HepG2 (cell line): ENCODE measurements around the gene GRB2. TPM values are rescaled to one million over a fixed set of nuclear protein-coding genes. Genes with fewer than 3 reads are reported as not detected.
A peak's percentile ranks its signal among the peaks of the same experiment; 100 is the strongest.

ENCODE experiments used
- ATF7 ChIP-seq, 2 experiments: fragments of 450-650 bp in 1 of 2; sonication (generic) in 1 of 2; formaldehyde crosslinking in 1 of 2; IDR thresholded peaks; 2 replicates each; pipeline versions ENCODE4 v1.4.0 to v1.6.1; 2016 to 2020; ENCODE audit warnings: antibody characterized with exemption in 1 of 2, mild to moderate bottlenecking in 1 of 2, missing genetic modification reagents in 1 of 2
- CC2D1A ChIP-seq: sonication (generic); formaldehyde crosslinking; IDR thresholded peaks from 2 replicates; pipeline ENCODE4 v1.8.1; 2023; ENCODE audit warnings: mild to moderate bottlenecking, missing genetic modification reagents
- CHD2 ChIP-seq: IDR thresholded peaks from 2 replicates; pipeline ENCODE4 v1.6.1; 2011; ENCODE audit warnings: low read depth, low read length, improper control_type of control experiment
- DRAP1 ChIP-seq: IDR thresholded peaks from 2 replicates; pipeline ENCODE4 v1.6.1; 2016; ENCODE audit warnings: missing genetic modification reagents, missing compliant biosample characterization
- ELF1 ChIP-seq: sonication (generic); formaldehyde crosslinking; IDR thresholded peaks from 2 replicates; pipeline ENCODE4 v1.4.0; 2020; ENCODE audit warnings: missing genetic modification reagents
- FOXO4 ChIP-seq: sonication (generic); formaldehyde crosslinking; conservative IDR thresholded peaks from 2 replicates; pipeline ENCODE4 v1.8.1; 2023; ENCODE audit warnings: missing genetic modification reagents
- MATR3 ChIP-seq: sonication (generic); formaldehyde crosslinking; IDR thresholded peaks from 2 replicates; pipeline ENCODE4 v1.4.0; 2020; ENCODE audit warnings: missing genetic modification reagents
- NFIC ChIP-seq: IDR thresholded peaks from 2 replicates; pipeline ENCODE4 v1.6.1; 2012; ENCODE audit warnings: mild to moderate bottlenecking, low read length, inconsistent platforms
- NFKB2 ChIP-seq: sonication (generic); formaldehyde crosslinking; IDR thresholded peaks from 2 replicates; pipeline ENCODE4 v1.4.0; 2020; ENCODE audit warnings: missing genetic modification reagents, borderline replicate concordance
- PHB2 ChIP-seq: fragments of 450-650 bp; IDR thresholded peaks from 2 replicates; pipeline ENCODE4 v1.6.1; 2018; ENCODE audit not compliant: partially characterized antibody
- PREB ChIP-seq: sonication (generic); formaldehyde crosslinking; IDR thresholded peaks from 2 replicates; pipeline ENCODE4 v1.4.0; 2020; ENCODE audit warnings: missing genetic modification reagents
- SP5 ChIP-seq: IDR thresholded peaks from 2 replicates; pipeline ENCODE4 v1.6.1; 2016; ENCODE audit warnings: low read depth, borderline replicate concordance
- STAT5B ChIP-seq: sonication (generic); formaldehyde crosslinking; IDR thresholded peaks from 2 replicates; pipeline ENCODE4 v1.4.0; 2020; ENCODE audit warnings: missing genetic modification reagents
- TAF15 ChIP-seq: fragments of 200-400 bp; formaldehyde crosslinking; IDR thresholded peaks from one replicate; pipeline ENCODE4 v1.6.1; 2018; ENCODE audit warnings: mild to moderate bottlenecking, low read depth, low read length; ENCODE audit not compliant: poor library complexity, severe bottlenecking
- ZNF10 ChIP-seq: sonication (generic); formaldehyde crosslinking; IDR thresholded peaks from 2 replicates; pipeline ENCODE4 v1.4.0; 2020; ENCODE audit warnings: mild to moderate bottlenecking, low read depth, missing genetic modification reagents, borderline replicate concordance
- ZNF205 ChIP-seq: IDR thresholded peaks from 2 replicates; pipeline ENCODE4 v1.6.1; 2018; ENCODE audit warnings: missing biosample characterization, missing genetic modification reagents
- ZNF746 ChIP-seq: sonication (generic); formaldehyde crosslinking; IDR thresholded peaks from 2 replicates; pipeline ENCODE4 v1.8.0; 2022; ENCODE audit warnings: mild to moderate bottlenecking, missing genetic modification reagents
- ZNF782 ChIP-seq: sonication (generic); formaldehyde crosslinking; IDR thresholded peaks from 2 replicates; pipeline ENCODE4 v1.4.0; 2020; ENCODE audit warnings: missing genetic modification reagents, mild to moderate bottlenecking, borderline replicate concordance
- ZNF792 ChIP-seq: IDR thresholded peaks from 2 replicates; pipeline ENCODE4 v1.6.1; 2016
- ZNF879 ChIP-seq: sonication (generic); formaldehyde crosslinking; IDR thresholded peaks from 2 replicates; pipeline ENCODE4 v1.8.1; 2023; ENCODE audit warnings: missing genetic modification reagents
- ZSCAN25 ChIP-seq: sonication (generic); formaldehyde crosslinking; IDR thresholded peaks from 2 replicates; pipeline ENCODE4 v1.8.0; 2022; ENCODE audit warnings: mild to moderate bottlenecking, missing genetic modification reagents
- polyA plus RNA-seq, 8 experiments: library from polyadenylated mRNA; depleted of rRNA in 3 of 8; stranded (reverse) in 7 of 8; unstranded in 1 of 8; fragments of >200 nt; fragmentation: Illumina TruSeq in 4 of 8; extraction: Trizol in 4 of 8; gene quantifications; 2 replicates each; pipeline versions ENCODE4 v1.2.1 to v1.2.3, GENCODE V29; 2011 to 2016; ENCODE audit warnings: low read depth in 4 of 8, missing spikeins in 1 of 8, mixed read lengths in 1 of 8; ENCODE audit not compliant: insufficient read depth in 1 of 8
- total RNA-seq, 5 experiments: library from RNA; depleted of rRNA; stranded (reverse); fragments of >200 nt; fragmentation: Illumina TruSeq; extraction: Trizol; gene quantifications; 2 replicates each; pipeline ENCODE4 v1.2.3, GENCODE V29; 2016; ENCODE audit warnings: low read depth in 1 of 5
- TF ChIP-seq, protein P1 (sequence below): fragments of 450-650 bp; IDR thresholded peaks from 2 replicates; pipeline ENCODE4 v1.6.1; 2017
- TF ChIP-seq, protein P2 (sequence below): sonication (generic); formaldehyde crosslinking; IDR thresholded peaks from 2 replicates; pipeline ENCODE4 v1.8.1; 2022; ENCODE audit warnings: mild to moderate bottlenecking, missing genetic modification reagents
- TF ChIP-seq, protein P3 (sequence below): sonication (generic); formaldehyde crosslinking; IDR thresholded peaks from 2 replicates; pipeline ENCODE4 v1.4.0; 2020; ENCODE audit warnings: mild to moderate bottlenecking, missing genetic modification reagents

GRB2 gene
- total and polyA plus RNA-seq, 2 of the 13 experiments (the other 11 are each of a cell fraction or from before 2014, with no cell fraction given): 84.6 to 92.3 TPM

DNA sequence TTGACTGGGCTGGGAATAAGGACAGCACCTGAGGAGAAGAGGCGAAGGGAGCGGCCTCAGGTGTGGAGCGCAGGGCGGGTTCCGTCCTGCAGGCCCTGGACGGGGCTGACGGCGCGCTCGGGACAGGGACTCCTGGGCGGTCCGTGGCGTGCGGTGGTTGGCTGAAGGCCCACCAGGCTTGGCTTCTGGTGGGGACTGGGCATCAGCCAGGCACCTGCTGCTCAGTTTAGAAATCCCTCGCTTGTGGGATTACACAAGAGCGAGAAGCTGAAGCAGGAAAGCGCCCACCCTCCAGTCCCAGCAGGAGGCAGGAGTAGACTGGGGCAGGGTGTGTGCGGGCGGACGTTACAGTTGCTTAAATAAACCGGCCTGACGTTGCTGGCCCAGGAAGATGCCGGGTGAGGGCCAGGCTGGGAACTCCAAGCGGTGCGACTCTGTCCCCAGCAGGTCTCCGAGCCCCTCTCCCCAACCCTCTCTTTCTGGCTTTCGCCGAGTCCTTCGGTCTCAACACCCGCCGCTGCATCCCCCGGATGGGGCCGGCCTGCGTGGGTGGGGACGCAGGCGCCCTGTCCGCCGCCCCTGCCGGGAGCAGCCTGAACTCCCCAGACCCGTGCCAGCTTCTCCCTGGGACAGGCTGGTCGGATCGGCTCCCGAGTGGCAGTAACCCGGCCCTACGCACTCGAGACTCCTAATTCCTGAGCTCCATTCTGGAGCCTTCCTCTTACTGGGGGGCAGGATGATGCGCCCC, 135.1 kb downstream of the GRB2 start (continued):
- TF ChIP-seq ZNF205 (CRISPR knock-in tag) (no peak), PHB2 (no peak), ATF7 (IDR thresholded peaks at IDR 0.05) (no peak), ATF7 (CRISPR knock-in tag; IDR thresholded peaks at IDR 0.05) (no peak), CHD2 (no peak), STAT5B (0 out of 2 replicates have a peak, but pooled peaks have one; percentile 60), ELF1 (CRISPR knock-in tag) (no peak), TAF15 (no peak), SP5 (no peak), ZNF879 (0 out of 2 replicates have a peak, but pooled peaks have one; percentile 88), ZSCAN25 (CRISPR knock-in tag) (no peak), ZNF792 (CRISPR knock-in tag) (peak; percentile 61), ZNF10 (CRISPR knock-in tag) (no peak), NFIC (no peak), NFKB2 (peak; percentile 80; the same call in 1 of the 2 replicates), PREB (no peak), FOXO4 (CRISPR knock-in tag) (no peak), MATR3 (no peak), DRAP1 (CRISPR knock-in tag) (peak; percentile 57; the same call in 1 of the 2 replicates), CC2D1A (CRISPR knock-in tag) (peak; percentile 46; the same call in 1 of the 2 replicates), ZNF746 (CRISPR knock-in tag) (peak; percentile 13; the same call in 1 of the 2 replicates), ZNF782 (CRISPR knock-in tag) (no peak; the same call in 1 of the 2 replicates)
- TF ChIP-seq, protein P1, sequence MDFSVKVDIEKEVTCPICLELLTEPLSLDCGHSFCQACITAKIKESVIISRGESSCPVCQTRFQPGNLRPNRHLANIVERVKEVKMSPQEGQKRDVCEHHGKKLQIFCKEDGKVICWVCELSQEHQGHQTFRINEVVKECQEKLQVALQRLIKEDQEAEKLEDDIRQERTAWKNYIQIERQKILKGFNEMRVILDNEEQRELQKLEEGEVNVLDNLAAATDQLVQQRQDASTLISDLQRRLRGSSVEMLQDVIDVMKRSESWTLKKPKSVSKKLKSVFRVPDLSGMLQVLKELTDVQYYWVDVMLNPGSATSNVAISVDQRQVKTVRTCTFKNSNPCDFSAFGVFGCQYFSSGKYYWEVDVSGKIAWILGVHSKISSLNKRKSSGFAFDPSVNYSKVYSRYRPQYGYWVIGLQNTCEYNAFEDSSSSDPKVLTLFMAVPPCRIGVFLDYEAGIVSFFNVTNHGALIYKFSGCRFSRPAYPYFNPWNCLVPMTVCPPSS: no peak
- TF ChIP-seq, protein P2, sequence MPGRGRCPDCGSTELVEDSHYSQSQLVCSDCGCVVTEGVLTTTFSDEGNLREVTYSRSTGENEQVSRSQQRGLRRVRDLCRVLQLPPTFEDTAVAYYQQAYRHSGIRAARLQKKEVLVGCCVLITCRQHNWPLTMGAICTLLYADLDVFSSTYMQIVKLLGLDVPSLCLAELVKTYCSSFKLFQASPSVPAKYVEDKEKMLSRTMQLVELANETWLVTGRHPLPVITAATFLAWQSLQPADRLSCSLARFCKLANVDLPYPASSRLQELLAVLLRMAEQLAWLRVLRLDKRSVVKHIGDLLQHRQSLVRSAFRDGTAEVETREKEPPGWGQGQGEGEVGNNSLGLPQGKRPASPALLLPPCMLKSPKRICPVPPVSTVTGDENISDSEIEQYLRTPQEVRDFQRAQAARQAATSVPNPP: no peak
- TF ChIP-seq, protein P3, sequence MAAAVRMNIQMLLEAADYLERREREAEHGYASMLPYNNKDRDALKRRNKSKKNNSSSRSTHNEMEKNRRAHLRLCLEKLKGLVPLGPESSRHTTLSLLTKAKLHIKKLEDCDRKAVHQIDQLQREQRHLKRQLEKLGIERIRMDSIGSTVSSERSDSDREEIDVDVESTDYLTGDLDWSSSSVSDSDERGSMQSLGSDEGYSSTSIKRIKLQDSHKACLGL (CRISPR knock-in tag): peak; percentile 52; the same call in 1 of the 2 replicates
